ENCODE measurements around the gene ACSF3.

ACSF3 gene

GRCh38 chr16:89134269-89134668 lies 40.6 kb downstream of the ACSF3 start:
- DNase-seq, result no peak

- no peak for DNase-seq
Measured at GRCh38 chr16:89135166-89135565, 41.5 kb downstream of the ACSF3 start.

- DNase-seq, result no peak
Measured at GRCh38 chr16:89135971-89136765, 42.5 kb downstream of the ACSF3 start.

GRCh38 chr16:89136931-89137330 lies 43.3 kb downstream of the ACSF3 start:
- no peak for DNase-seq

GRCh38 chr16:89137666-89138512 lies 44.2 kb downstream of the ACSF3 start:
- no peak for DNase-seq

- no peak for DNase-seq
Measured at GRCh38 chr16:89138513-89138795, 44.8 kb downstream of the ACSF3 start.

- DNase-seq, result no peak
Measured at GRCh38 chr16:89138843-89139520, 45.3 kb downstream of the ACSF3 start.

GRCh38 chr16:89139907-89140361 lies 46.3 kb downstream of the ACSF3 start:
- no peak for DNase-seq

- DNase-seq, result no peak
Measured at GRCh38 chr16:89140401-89140800, 46.7 kb downstream of the ACSF3 start.

- no peak for DNase-seq
Measured at GRCh38 chr16:89140981-89141883, 47.6 kb downstream of the ACSF3 start.

- DNase-seq, result no peak
Measured at GRCh38 chr16:89141884-89142267, 48.2 kb downstream of the ACSF3 start.

- no peak for DNase-seq
Measured at GRCh38 chr16:89142474-89143195, 49.0 kb downstream of the ACSF3 start.

GRCh38 chr16:89143201-89143741 lies 49.6 kb downstream of the ACSF3 start:
- DNase-seq, result no peak

- DNase-seq, result no peak
Measured at GRCh38 chr16:89143911-89144675, 50.4 kb downstream of the ACSF3 start.

GRCh38 chr16:89144681-89145080 lies 51.0 kb downstream of the ACSF3 start:
- no peak for DNase-seq

- DNase-seq, result no peak
Measured at GRCh38 chr16:89145406-89146161, 51.9 kb downstream of the ACSF3 start.

GRCh38 chr16:89146211-89147005 lies 52.8 kb downstream of the ACSF3 start:
- no peak for DNase-seq

GRCh38 chr16:89147085-89147817 lies 53.6 kb downstream of the ACSF3 start:
- no peak for DNase-seq
